IMR-90 (cell line): ENCODE results near the gene MARCO. TPM values are rescaled to one million over a fixed set of nuclear protein-coding genes. Genes with fewer than 3 reads are reported as not detected.

Source experiments
- ATAC-seq: fragments of 200-7000 bp; cut with Tn5 transposase; 2 replicates; pipeline ENCODE4 v1.9.1; 2020; ENCODE audit warnings: low read depth, mild to moderate bottlenecking, moderate library complexity
- BruUV-seq: library from RNA; stranded (reverse); fragments of 400-500 nt; replicated peaks from 2 replicates; lab custom pipeline; 2021; lab: Mats Ljungman, UMichigan
- CTCF ChIA-PET: fragments of 300-600 bp; formaldehyde crosslinking; extraction: SDS; loops from one replicate; lab custom pipeline; 2021; ENCODE audit warnings: antibody characterized with exemption; lab: Yijun Ruan, JAX
- POLR2A ChIA-PET: fragments of 300-600 bp; sonication (Branson Sonifier 250); formaldehyde crosslinking; loops from one replicate; lab custom pipeline; 2022; ENCODE audit warnings: antibody characterized with exemption; ENCODE audit not compliant: unreplicated experiment; lab: Charles Lee
- DNase-seq: peaks from one replicate; pipeline ENCODE4 v3.0.0; 2013
- H2AFZ ChIP-seq: replicated peaks from 2 replicates; pipeline ENCODE3; 2013; ENCODE audit warnings: low read length, mild to moderate bottlenecking; ENCODE audit not compliant: poor library complexity
- H2AK5ac ChIP-seq: 2 replicates; pipeline ENCODE4 v1.6.1; 2013; ENCODE audit warnings: low read depth, low read length, inconsistent platforms
- H2AK9ac ChIP-seq: replicated peaks from 2 replicates; pipeline ENCODE3; 2013; ENCODE audit warnings: mild to moderate bottlenecking, low read depth, low read length, moderate library complexity; ENCODE audit not compliant: poor library complexity
- H2BK120ac ChIP-seq: 2 replicates; pipeline ENCODE4 v1.6.1; 2013; ENCODE audit warnings: low read depth, low read length, inconsistent platforms
- H2BK15ac ChIP-seq: 3 replicates; pipeline ENCODE4 v1.6.1; 2013; ENCODE audit warnings: low read depth, low read length, inconsistent platforms
- H2BK20ac ChIP-seq: 2 replicates; pipeline ENCODE4 v1.6.1; 2013; ENCODE audit warnings: low read depth, mild to moderate bottlenecking, inconsistent platforms, low read length, moderate library complexity
- H2BK5ac ChIP-seq: 2 replicates; pipeline ENCODE4 v1.6.1; 2013; ENCODE audit warnings: mild to moderate bottlenecking, low read depth, low read length, inconsistent platforms; ENCODE audit not compliant: poor library complexity, severe bottlenecking
- H3K14ac ChIP-seq: replicated peaks from 2 replicates; pipeline ENCODE4 v1.6.1; 2013; ENCODE audit warnings: low read depth, low read length, inconsistent platforms
- H3K18ac ChIP-seq: 2 replicates; pipeline ENCODE4 v1.6.1; 2013; ENCODE audit warnings: low read depth, low read length, control low read depth
- H3K23ac ChIP-seq: 2 replicates; pipeline ENCODE4 v1.6.1; 2013; ENCODE audit warnings: low read depth, low read length, inconsistent platforms
- H3K27ac ChIP-seq: 2 replicates; pipeline ENCODE4 v1.5.1; 2013; ENCODE audit warnings: mild to moderate bottlenecking, control low read depth, low read length; ENCODE audit not compliant: insufficient read depth
- H3K27me3 ChIP-seq: 2 replicates; pipeline ENCODE4 v1.6.1; 2013; ENCODE audit warnings: low read length; ENCODE audit not compliant: control insufficient read depth, insufficient read depth
- H3K36me3 ChIP-seq: 2 replicates; pipeline ENCODE4 v1.6.1; 2013; ENCODE audit warnings: low read length, mixed read lengths; ENCODE audit not compliant: control insufficient read depth, insufficient read depth
- H3K4ac ChIP-seq: 2 replicates; pipeline ENCODE4 v1.6.1; 2013; ENCODE audit warnings: low read depth, low read length, inconsistent platforms
- H3K4me1 ChIP-seq: 2 replicates; pipeline ENCODE4 v1.6.1; 2013; ENCODE audit warnings: low read length, mixed read lengths; ENCODE audit not compliant: control insufficient read depth, insufficient read depth
- H3K4me2 ChIP-seq: 2 replicates; pipeline ENCODE4 v1.6.1; 2013; ENCODE audit warnings: low read depth, mild to moderate bottlenecking, control low read depth, low read length, moderate library complexity
- H3K4me3 ChIP-seq: 2 replicates; pipeline ENCODE4 v1.5.1; 2013; ENCODE audit warnings: low read depth, mild to moderate bottlenecking, control low read depth, low read length, moderate library complexity; ENCODE audit not compliant: insufficient read depth
- H3K56ac ChIP-seq: 2 replicates; pipeline ENCODE4 v1.6.1; 2013; ENCODE audit warnings: low read length, inconsistent platforms; ENCODE audit not compliant: insufficient read depth; ENCODE audit errors: extremely low read depth
- H3K79me1 ChIP-seq, 2 experiments: 2 replicates each; pipeline ENCODE4 v1.6.1; 2013; ENCODE audit warnings: low read length in 2 of 2, inconsistent platforms in 1 of 2, low read depth in 1 of 2
- H3K9ac ChIP-seq: 2 replicates; pipeline ENCODE4 v1.6.1; 2013; ENCODE audit warnings: low read depth, low read length, control low read depth
- H3K9me1 ChIP-seq: 2 replicates; pipeline ENCODE4 v1.6.1; 2013; ENCODE audit warnings: low read length, inconsistent platforms; ENCODE audit not compliant: insufficient read depth
- H3K9me3 ChIP-seq: 2 replicates; pipeline ENCODE4 v1.6.1; 2013; ENCODE audit warnings: low read length; ENCODE audit not compliant: control insufficient read depth, insufficient read depth
- H4K20me1 ChIP-seq: 2 replicates; pipeline ENCODE4 v1.6.1; 2013; ENCODE audit warnings: low read length, inconsistent platforms; ENCODE audit not compliant: insufficient read depth
- H4K5ac ChIP-seq: 2 replicates; pipeline ENCODE4 v1.6.1; 2013; ENCODE audit warnings: mild to moderate bottlenecking, low read depth, low read length, control low read depth
- H4K8ac ChIP-seq, 2 experiments: 2 replicates each; pipeline ENCODE4 v1.6.1; 2013; ENCODE audit warnings: low read depth in 2 of 2, low read length in 2 of 2, control low read depth in 1 of 2, inconsistent platforms in 1 of 2
- H4K91ac ChIP-seq: 2 replicates; pipeline ENCODE4 v1.6.1; 2013; ENCODE audit warnings: low read depth, low read length, inconsistent platforms; ENCODE audit not compliant: insufficient read depth
- BHLHE40 ChIP-seq: fragments of 150-350 bp; IDR thresholded peaks from 2 replicates; pipeline ENCODE4 v1.6.1; 2016; ENCODE audit warnings: mild to moderate bottlenecking, low read depth, low read length
- CEBPB ChIP-seq: IDR thresholded peaks from 2 replicates; pipeline ENCODE4 v1.6.1; 2012; ENCODE audit warnings: low read depth, low read length, improper control_type of control experiment
- CHD1 ChIP-seq: IDR thresholded peaks from 2 replicates; pipeline ENCODE4 v1.6.1; 2012; ENCODE audit warnings: low read depth, low read length, improper control_type of control experiment
- CTCF ChIP-seq: conservative IDR thresholded peaks from 2 replicates; pipeline ENCODE4 v1.5.1; 2012; ENCODE audit warnings: mild to moderate bottlenecking, low read depth, low read length, improper control_type of control experiment
- ELK1 ChIP-seq: fragments of 150-350 bp; IDR thresholded peaks from 2 replicates; pipeline ENCODE4 v1.6.1; 2016; ENCODE audit warnings: low read depth, mild to moderate bottlenecking, low read length, moderate library complexity, borderline replicate concordance
- FOS ChIP-seq: fragments of 150-350 bp; IDR thresholded peaks from 2 replicates; pipeline ENCODE4 v1.6.1; 2016; ENCODE audit warnings: low read depth, low read length
- MAFK ChIP-seq: IDR thresholded peaks from 2 replicates; pipeline ENCODE4 v1.6.1; 2012; ENCODE audit warnings: low read depth, low read length, improper control_type of control experiment
- MAZ ChIP-seq: IDR thresholded peaks from 2 replicates; pipeline ENCODE4 v1.6.1; 2012; ENCODE audit warnings: low read depth, mild to moderate bottlenecking, low read length, improper control_type of control experiment, moderate library complexity, borderline replicate concordance
- MXI1 ChIP-seq: IDR thresholded peaks from 2 replicates; pipeline ENCODE4 v1.6.1; 2012; ENCODE audit warnings: low read depth, mild to moderate bottlenecking, low read length, moderate library complexity, borderline replicate concordance
- NFE2L2 ChIP-seq: fragments of 150-350 bp; IDR thresholded peaks from 2 replicates; pipeline ENCODE4 v1.6.1; 2016; ENCODE audit warnings: low read depth, mild to moderate bottlenecking, low read length
- POLR2A ChIP-seq: IDR thresholded peaks from 2 replicates; pipeline ENCODE4 v1.6.1; 2012; ENCODE audit warnings: mild to moderate bottlenecking, low read depth, low read length
- RAD21 ChIP-seq: IDR thresholded peaks from 2 replicates; pipeline ENCODE4 v1.6.1; 2012; ENCODE audit warnings: low read length, improper control_type of control experiment
- RCOR1 ChIP-seq: IDR thresholded peaks from 2 replicates; pipeline ENCODE4 v1.6.1; 2012; ENCODE audit warnings: mild to moderate bottlenecking, low read length, improper control_type of control experiment; ENCODE audit not compliant: insufficient replicate concordance
- RFX5 ChIP-seq: IDR thresholded peaks from 2 replicates; pipeline ENCODE4 v1.8.0; 2012; ENCODE audit warnings: low read depth, mild to moderate bottlenecking, low read length, moderate library complexity
- SMC3 ChIP-seq: fragments of 150-350 bp; IDR thresholded peaks from 2 replicates; pipeline ENCODE4 v1.6.1; 2016; ENCODE audit warnings: low read depth, mild to moderate bottlenecking, antibody characterized with exemption, low read length, moderate library complexity
- USF2 ChIP-seq: fragments of 150-350 bp; IDR thresholded peaks from 2 replicates; pipeline ENCODE4 v1.6.1; 2017; ENCODE audit warnings: mild to moderate bottlenecking, antibody characterized with exemption, low read length, low read depth
- WGBS, 2 experiments: methylation state at CpG; one replicate each; pipeline versions ENCODE4 v1.1.5 to v1.1.7; 2013; ENCODE audit warnings: missing lambda C conversion rate in 2 of 2; ENCODE audit not compliant: insufficient read length in 1 of 2; ENCODE audit errors: extremely low coverage in 2 of 2; 5-methylcytosine and 5-hydroxymethylcytosine counted together
- dilution Hi-C: fragments of 300-500 bp; cut with HindIII; formaldehyde crosslinking; loops from one replicate; pipeline ENCODE4 v1.14.3; 2018; ENCODE audit warnings: low sequenced_read_pairs; ENCODE audit not compliant: unreplicated experiment
- in situ Hi-C: fragments of 300-500 bp; cut with MboI; formaldehyde crosslinking; loops from 3 replicates; pipeline ENCODE4 v1.14.3; 2019; ENCODE audit warnings: low sequenced_read_pairs, inconsistent platforms, mixed read lengths
- intact Hi-C: fragments of 100-400 bp; cut with micrococcal nuclease; formaldehyde crosslinking; loops from 2 replicates; pipeline ENCODE4 v1.10.0; 2022
- polyA plus RNA-seq, 3 experiments: library from polyadenylated mRNA; depleted of rRNA; stranded (reverse); fragments of >200 nt; gene quantifications; 2 replicates each; pipeline ENCODE4 v1.2.3, GENCODE V29; 2012; ENCODE audit warnings: low replicate concordance in 1 of 3
- total RNA-seq: library from RNA; depleted of rRNA; stranded (reverse); fragments of >200 nt; gene quantifications from 2 replicates; pipeline ENCODE4 v1.2.3, GENCODE V29; 2012

The MARCO gene
- total and polyA plus RNA-seq, 2 of the 4 experiments (the other 2 are of a cell fraction): not detected

GRCh38 chr2:118905206-118905605 lies 36.8 kb upstream of the MARCO start:
- Histone ChIP-seq H2BK5ac (no peak overlapping the region), H3K56ac (no peak overlapping the region), H3K79me1 (no peaks in the 10 kb centered on the region), H2BK20ac (no peak overlapping the region), H2AK5ac (no peak overlapping the region), H3K4me3 (no peak overlapping the region), H4K5ac (no peak overlapping the region), H3K9me3 (0 out of 2 replicates have a peak, but pooled peaks cover 2% of the 10 kb centered on the region), H2BK120ac (no peak overlapping the region), H3K4ac (no peak overlapping the region), H3K9ac (no peak overlapping the region), H2BK15ac (no peak overlapping the region), H3K4me1 (no peaks in the 10 kb centered on the region), H4K91ac (no peak overlapping the region), H3K23ac (no peak overlapping the region), H4K20me1 (no peaks in the 10 kb centered on the region), H3K36me3 (no peaks in the 10 kb centered on the region), H3K27me3 (no peaks in the 10 kb centered on the region), H4K8ac (no peak overlapping the region), H3K18ac (no peak overlapping the region), H3K14ac (no peak overlapping the region), H3K27ac (no peak overlapping the region), H3K4me2 (no peak overlapping the region), H2AK9ac (no peak overlapping the region), H3K9me1 (no peaks in the 10 kb centered on the region), H2AFZ (no peak overlapping the region)
- dilution Hi-C loops (no loop called here), intact Hi-C loops (no loop called here), in situ Hi-C loops (no loop called here)
- ChIA-PET POLR2A (no interaction called here), CTCF (no interaction called here)
- no peak for DNase-seq
- ATAC-seq: no peak
- no CpG with 5 or more reads among the region's 3 CpGs for WGBS, 2 experiments
- no TSS peak for BruUV-seq
- TF ChIP-seq RCOR1: no peak
- TF ChIP-seq RAD21: no peak
- no peak for TF ChIP-seq NFE2L2
- TF ChIP-seq RFX5: no peak
- no peak for TF ChIP-seq CTCF
- no peak for TF ChIP-seq CHD1
- TF ChIP-seq MAFK: no peak
- no peak for TF ChIP-seq CEBPB
- TF ChIP-seq MXI1: no peak
- TF ChIP-seq MAZ: no peak
- TF ChIP-seq ELK1: no peak
- TF ChIP-seq FOS: no peak
- no peak for TF ChIP-seq POLR2A
- no peak for TF ChIP-seq SMC3
- no peak for TF ChIP-seq USF2
- no peak for TF ChIP-seq BHLHE40
